H1 (cell line): ENCODE results near the gene RSRC2. TPM values are rescaled to one million over a fixed set of nuclear protein-coding genes. Genes with fewer than 3 reads are reported as not detected.

Experiments used
- CTCF ChIA-PET: fragments of 300-600 bp; sonication (Branson Sonifier 250); formaldehyde crosslinking; loops from one replicate; lab custom pipeline; 2021; ENCODE audit not compliant: partially characterized antibody; lab: Charles Lee
- POLR2A ChIA-PET: fragments of 300-600 bp; sonication (Branson Sonifier 250); formaldehyde crosslinking; loops from one replicate; lab custom pipeline; 2021; ENCODE audit warnings: inconsistent platforms; ENCODE audit not compliant: partially characterized antibody; lab: Charles Lee
- DNase-seq, 2 experiments: peaks; one replicate each; pipeline versions ENCODE4 v3.0.0 to v3.0.0-alpha.2; 2010 to 2022; ENCODE audit warnings: low spot score in 2 of 2, low read depth in 1 of 2, mixed read lengths in 1 of 2
- FAIRE-seq: peaks from 2 replicates; lab custom pipeline; 2011; peaks lifted over from hg19 to GRCh38; lab: Jason Lieb, UNC
- H2AFZ ChIP-seq: 2 replicates; pipeline ENCODE4 v1.8.1; 2012; ENCODE audit warnings: low read length, inconsistent platforms
- H2AK5ac ChIP-seq: 2 replicates; pipeline ENCODE4 v1.6.1; 2013; ENCODE audit warnings: low read depth, low read length
- H2BK120ac ChIP-seq: replicated peaks from 2 replicates; pipeline ENCODE3; 2013; ENCODE audit warnings: low read depth, low read length, inconsistent platforms
- H2BK12ac ChIP-seq: 2 replicates; pipeline ENCODE4 v1.6.1; 2013; ENCODE audit warnings: low read depth, low read length
- H2BK15ac ChIP-seq: 2 replicates; pipeline ENCODE4 v1.6.1; 2013; ENCODE audit warnings: low read length
- H2BK20ac ChIP-seq: 2 replicates; pipeline ENCODE4 v1.6.1; 2013; ENCODE audit warnings: low read length
- H2BK5ac ChIP-seq: 2 replicates; pipeline ENCODE4 v1.6.1; 2013; ENCODE audit warnings: low read depth, low read length
- H3K14ac ChIP-seq: 2 replicates; pipeline ENCODE4 v1.6.1; 2013; ENCODE audit warnings: inconsistent platforms; ENCODE audit not compliant: insufficient read length
- H3K18ac ChIP-seq: 2 replicates; pipeline ENCODE4 v1.6.1; 2013; ENCODE audit warnings: low read length; ENCODE audit errors: extremely low read depth
- H3K23ac ChIP-seq: 2 replicates; pipeline ENCODE4 v1.6.1; 2013; ENCODE audit warnings: inconsistent platforms; ENCODE audit not compliant: insufficient read length
- H3K23me2 ChIP-seq: 2 replicates; pipeline ENCODE4 v1.6.1; 2013; ENCODE audit warnings: low read depth, low read length
- H3K27ac ChIP-seq: 2 replicates; pipeline ENCODE4 v1.6.1; 2011; ENCODE audit warnings: low read depth, low read length, inconsistent platforms
- H3K27me3 ChIP-seq, 4 experiments: replicated peaks in 1 of 4; 1 replicate in 1 of 4; 2 replicates in 3 of 4; pipeline versions ENCODE4 v1.6.1 to v1.8.1; 2011 to 2013; ENCODE audit warnings: low read length in 3 of 4, mild to moderate bottlenecking in 3 of 4, inconsistent platforms in 2 of 4, mixed read lengths in 2 of 4, moderate library complexity in 1 of 4; ENCODE audit not compliant: control insufficient read depth in 3 of 4, insufficient read depth in 3 of 4; ENCODE audit errors: extremely low read depth in 1 of 4
- H3K36me3 ChIP-seq, 4 experiments: 2 replicates each; pipeline versions ENCODE4 v1.6.1 to v1.8.1; 2011 to 2013; ENCODE audit warnings: mild to moderate bottlenecking in 4 of 4, low read length in 3 of 4, moderate library complexity in 2 of 4, control low read depth in 1 of 4, inconsistent platforms in 1 of 4; ENCODE audit not compliant: insufficient read depth in 4 of 4, control insufficient read depth in 2 of 4
- H3K4ac ChIP-seq: replicated peaks from 2 replicates; pipeline ENCODE3; 2013; ENCODE audit warnings: low read length, low read depth, mixed read lengths, inconsistent platforms; ENCODE audit not compliant: insufficient read length
- H3K4me1 ChIP-seq, 4 experiments: replicated peaks in 1 of 4; 1 replicate in 1 of 4; 2 replicates in 3 of 4; pipeline versions ENCODE4 v1.6.1 to v1.8.1; 2011 to 2013; ENCODE audit warnings: low read length in 3 of 4, inconsistent platforms in 2 of 4, mixed read lengths in 1 of 4; ENCODE audit not compliant: insufficient read depth in 4 of 4, control insufficient read depth in 3 of 4
- H3K4me2 ChIP-seq, 2 experiments: 2 replicates each; pipeline versions ENCODE4 v1.6.1 to v1.8.1; 2011 to 2013; ENCODE audit warnings: low read depth in 2 of 2, low read length in 2 of 2, control low read depth in 1 of 2, inconsistent platforms in 1 of 2, mild to moderate bottlenecking in 1 of 2; ENCODE audit not compliant: insufficient read depth in 1 of 2
- H3K4me3 ChIP-seq, 4 experiments: fragments of 200-600, 300-600 bp in 1 of 4; sonication (generic), shearing (Covaris generic), sonication (Bioruptor Twin) in 1 of 4; 2 replicates each; pipeline versions ENCODE4 v1.5.1 to v1.8.1; 2011 to 2016; ENCODE audit warnings: low read length in 4 of 4, low read depth in 3 of 4, control low read depth in 2 of 4, inconsistent platforms in 2 of 4, mild to moderate bottlenecking in 2 of 4, mixed read lengths in 1 of 4, moderate library complexity in 1 of 4; ENCODE audit not compliant: insufficient read depth in 2 of 4; ENCODE audit errors: extremely low read depth in 1 of 4
- H3K56ac ChIP-seq: replicated peaks from 2 replicates; pipeline ENCODE3; 2013; ENCODE audit warnings: low read depth, mild to moderate bottlenecking, mixed read lengths, low read length, inconsistent platforms; ENCODE audit not compliant: insufficient read length
- H3K79me1 ChIP-seq: 2 replicates; pipeline ENCODE4 v1.6.1; 2013; ENCODE audit warnings: low read depth, low read length, control low read depth
- H3K79me2 ChIP-seq, 2 experiments: 2 replicates each; pipeline versions ENCODE4 v1.6.1 to v1.8.1; 2012 to 2013; ENCODE audit warnings: low read length in 2 of 2, mild to moderate bottlenecking in 2 of 2, inconsistent platforms in 1 of 2; ENCODE audit not compliant: insufficient read depth in 2 of 2, control insufficient read depth in 1 of 2
- H3K9ac ChIP-seq, 4 experiments: replicated peaks in 1 of 4; 1 replicate in 1 of 4; 2 replicates in 3 of 4; pipeline versions ENCODE4 v1.6.1 to v1.8.1; 2011 to 2013; ENCODE audit warnings: low read depth in 3 of 4, low read length in 3 of 4, control low read depth in 2 of 4, mild to moderate bottlenecking in 2 of 4, moderate library complexity in 2 of 4, inconsistent platforms in 1 of 4; ENCODE audit errors: extremely low read depth in 1 of 4
- H3K9me3 ChIP-seq, 2 experiments: 2 replicates each; pipeline versions ENCODE4 v1.6.1 to v1.8.1; 2012 to 2013; ENCODE audit warnings: mild to moderate bottlenecking in 2 of 2, moderate library complexity in 2 of 2, control low read depth in 1 of 2, inconsistent platforms in 1 of 2, low read depth in 1 of 2, low read length in 1 of 2, mixed read lengths in 1 of 2; ENCODE audit not compliant: insufficient read depth in 2 of 2
- H4K20me1 ChIP-seq, 2 experiments: replicated peaks in 1 of 2; 2 replicates each; pipeline versions ENCODE3 to v1.8.1; 2011 to 2013; ENCODE audit warnings: inconsistent platforms in 2 of 2, low read length in 2 of 2, mild to moderate bottlenecking in 1 of 2; ENCODE audit not compliant: insufficient read depth in 2 of 2, control insufficient read depth in 1 of 2
- H4K5ac ChIP-seq: 2 replicates; pipeline ENCODE4 v1.6.1; 2013; ENCODE audit warnings: low read length, low read depth, mixed read lengths, inconsistent platforms; ENCODE audit not compliant: insufficient read length
- H4K8ac ChIP-seq: 2 replicates; pipeline ENCODE4 v1.8.0; 2013; ENCODE audit warnings: mild to moderate bottlenecking, moderate library complexity, low read length, inconsistent platforms; ENCODE audit not compliant: insufficient read depth; ENCODE audit errors: extremely low read depth
- H4K91ac ChIP-seq: replicated peaks from 2 replicates; pipeline ENCODE3; 2013; ENCODE audit warnings: low read length, mixed read lengths, inconsistent platforms; ENCODE audit not compliant: insufficient read length
- KDM1A ChIP-seq: fragments of 200-600, 300-600 bp; sonication (generic); IDR thresholded peaks from 2 replicates; pipeline ENCODE4 v1.7.1; 2016; ENCODE audit warnings: mild to moderate bottlenecking, low read length, borderline replicate concordance
- KDM5A ChIP-seq: fragments of 200-600 bp; IDR thresholded peaks from 2 replicates; pipeline ENCODE4 v1.7.1; 2012; ENCODE audit warnings: mild to moderate bottlenecking, low read length, inconsistent platforms, mixed read lengths
- MAFK ChIP-seq: IDR thresholded peaks from 2 replicates; pipeline ENCODE4 v1.6.1; 2012; ENCODE audit warnings: low read depth, mild to moderate bottlenecking, improper control_type of control experiment, low read length
- RFX5 ChIP-seq: IDR thresholded peaks from 2 replicates; pipeline ENCODE4 v1.6.1; 2011; ENCODE audit warnings: low read depth, low read length, improper control_type of control experiment, borderline replicate concordance
- RXRA ChIP-seq: IDR thresholded peaks from 2 replicates; pipeline ENCODE4 v1.6.1; 2011; ENCODE audit warnings: low read depth, mild to moderate bottlenecking, low read length, moderate library complexity; ENCODE audit not compliant: insufficient read depth
- WGBS, 2 experiments: shearing (Covaris generic) in 1 of 2; methylation state at CpG; one replicate each; pipeline versions ENCODE4 v1.1.6 to v1.1.7; 2013 to 2015; ENCODE audit warnings: low lambda C conversion rate in 2 of 2, mixed read lengths in 2 of 2, inconsistent platforms in 1 of 2, low coverage in 1 of 2, missing lambda C conversion rate in 1 of 2; ENCODE audit not compliant: insufficient replicate concordance in 2 of 2, insufficient coverage in 1 of 2, insufficient read length in 1 of 2; ENCODE audit errors: extremely low coverage in 1 of 2, missing lambda C conversion rate in 1 of 2; 5-methylcytosine and 5-hydroxymethylcytosine counted together
- polyA plus RNA-seq, 7 experiments: library from polyadenylated mRNA; depleted of rRNA in 3 of 7; stranded (reverse) in 5 of 7; unstranded in 2 of 7; fragments of >200 nt in 5 of 7; fragments of 200-250 nt in 2 of 7; gene quantifications; 1 replicate in 5 of 7; 2 replicates in 1 of 7; 4 replicates in 1 of 7; pipeline versions ENCODE4 v1.2.1 to v1.2.3, GENCODE V29; 2011 to 2013; ENCODE audit warnings: missing spikeins in 2 of 7, mixed read lengths in 2 of 7
- total RNA-seq: library from RNA; stranded (reverse); fragmentation: NEBNext Ultra II Directional; extraction: Animal tissue kit (Norgen Biotek cat#: 25700); gene quantifications from 2 replicates; pipeline ENCODE4 v1.2.1, GENCODE V29; 2021
- TF ChIP-seq, protein P1 (sequence below), 3 experiments: IDR thresholded peaks; 1 replicate in 2 of 3; 2 replicates in 1 of 3; pipeline versions ENCODE4 v1.5.1 to v1.6.1; 2011; ENCODE audit warnings: low read length in 3 of 3, mild to moderate bottlenecking in 3 of 3, inconsistent platforms in 2 of 3, low read depth in 1 of 3, moderate library complexity in 1 of 3; ENCODE audit not compliant: insufficient read depth in 1 of 3; ENCODE audit errors: control extremely low read depth in 1 of 3

Gene RSRC2
- total and polyA plus RNA-seq, 2 of the 8 experiments (the other 6 are each of a cell fraction or from before 2014, with no cell fraction given), result 15.9 to 71.4 TPM

DNA sequence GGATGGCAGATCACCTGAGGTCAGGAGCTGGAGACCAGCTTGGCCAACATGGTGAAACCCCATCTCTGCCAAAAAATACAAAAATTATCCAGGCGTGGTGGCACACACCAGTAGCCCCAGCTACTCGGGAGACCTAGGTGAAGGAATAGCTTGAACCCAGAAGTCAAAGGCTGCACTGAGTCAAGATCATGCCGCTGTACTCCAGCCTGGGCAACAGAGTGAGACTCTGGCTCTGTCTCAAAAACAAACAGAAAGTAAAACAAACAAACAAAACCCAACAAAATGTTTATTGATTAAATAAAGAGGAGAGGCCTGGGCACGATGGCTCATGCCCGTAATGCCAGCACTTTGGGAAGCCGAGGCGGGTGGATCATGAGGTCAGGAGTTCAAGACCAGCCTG is 31.5 kb downstream of the RSRC2 start:
- FAIRE-seq, result no peak
- WGBS, 2 experiments, result 89% methylated on average over 7 of the region's 7 CpGs; no CpG with 5 or more reads in 1 of the 2 experiments
- TF ChIP-seq RXRA (no peak), RFX5 (no peak), MAFK (no peak), KDM5A (no peak), KDM1A (no peak)
- TF ChIP-seq, protein P1, sequence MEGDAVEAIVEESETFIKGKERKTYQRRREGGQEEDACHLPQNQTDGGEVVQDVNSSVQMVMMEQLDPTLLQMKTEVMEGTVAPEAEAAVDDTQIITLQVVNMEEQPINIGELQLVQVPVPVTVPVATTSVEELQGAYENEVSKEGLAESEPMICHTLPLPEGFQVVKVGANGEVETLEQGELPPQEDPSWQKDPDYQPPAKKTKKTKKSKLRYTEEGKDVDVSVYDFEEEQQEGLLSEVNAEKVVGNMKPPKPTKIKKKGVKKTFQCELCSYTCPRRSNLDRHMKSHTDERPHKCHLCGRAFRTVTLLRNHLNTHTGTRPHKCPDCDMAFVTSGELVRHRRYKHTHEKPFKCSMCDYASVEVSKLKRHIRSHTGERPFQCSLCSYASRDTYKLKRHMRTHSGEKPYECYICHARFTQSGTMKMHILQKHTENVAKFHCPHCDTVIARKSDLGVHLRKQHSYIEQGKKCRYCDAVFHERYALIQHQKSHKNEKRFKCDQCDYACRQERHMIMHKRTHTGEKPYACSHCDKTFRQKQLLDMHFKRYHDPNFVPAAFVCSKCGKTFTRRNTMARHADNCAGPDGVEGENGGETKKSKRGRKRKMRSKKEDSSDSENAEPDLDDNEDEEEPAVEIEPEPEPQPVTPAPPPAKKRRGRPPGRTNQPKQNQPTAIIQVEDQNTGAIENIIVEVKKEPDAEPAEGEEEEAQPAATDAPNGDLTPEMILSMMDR (IDR thresholded peaks at IDR 0.05; ENCODE audit: control extremely low read depth in 1 of 3, insufficient read depth in 1 of 3, low read depth in 1 of 3, low read length in 3 of 3), result no peak

More for the DNA sequence above, 31.5 kb downstream of the RSRC2 start:
- no peak overlapping the region for H3K27ac ChIP-seq
- no peak overlapping the region for H3K18ac ChIP-seq
- no peaks in the 10 kb centered on the region; a peak in 1 of 7 replicates for H3K4me1 ChIP-seq
- no peak overlapping the region for H2BK120ac ChIP-seq
- peaks cover 5% of the 10 kb centered on the region; the same call in 1 of the 2 replicates for H3K79me1 ChIP-seq
- H3K4ac ChIP-seq, result no peak overlapping the region
- H3K14ac ChIP-seq, result no peak overlapping the region
- H3K56ac ChIP-seq, result no peak overlapping the region
- no peak overlapping the region for H3K4me3 ChIP-seq
- ChIA-PET CTCF (interaction anchor here (1.0 to 1.3 kb wide), 3 partner anchors 24 to 139 kb away, joined by 3 read pairs; no protein-coding TSS in a partner anchor), POLR2A (interaction anchor here (1.3 to 47.9 kb wide), 4 partner anchors 11 to 31 kb away, joined by 3 to 1221 read pairs (median 4); partner anchors contain the start of genes KNTC1 and RSRC2)
- H4K8ac ChIP-seq, result no peak overlapping the region
- no peak overlapping the region for H2BK12ac ChIP-seq
- peaks cover 8 to 50% (median 15%) of the 10 kb centered on the region in 4 experiments for H3K36me3 ChIP-seq
- no peak overlapping the region for H3K4me2 ChIP-seq
- H2BK15ac ChIP-seq, result no peak overlapping the region
- H3K9me3 ChIP-seq, result no peaks in the 10 kb centered on the region
- H2AFZ ChIP-seq, result no peak overlapping the region
- H4K5ac ChIP-seq, result no peak overlapping the region
- no peak overlapping the region for H3K9ac ChIP-seq
- no peak overlapping the region for H2AK5ac ChIP-seq
- H4K20me1 ChIP-seq, result no peaks in the 10 kb centered on the region
- H2BK20ac ChIP-seq, result no peak overlapping the region
- H2BK5ac ChIP-seq, result no peak overlapping the region
- DNase-seq, result no peak
- no peak overlapping the region for H3K23ac ChIP-seq
- H3K79me2 ChIP-seq, result peaks cover 0 to 40% of the 10 kb centered on the region in 2 experiments; a peak in 3 of 4 replicates
- no peak overlapping the region for H4K91ac ChIP-seq
- H3K23me2 ChIP-seq, result no peaks in the 10 kb centered on the region
- no peaks in the 10 kb centered on the region for H3K27me3 ChIP-seq
